Activated CD4-positive, alpha-beta T cell treated with anti-CD3 and anti-CD28 coated beads, Interleukin-2, amount 50 U/mL, for 24 hours (primary cell): ENCODE measurements around the gene ADAMTS15.

Experiments used
- DNase-seq, 2 donors: peaks; one replicate each; pipeline ENCODE4 v3.0.0-alpha.2; 2020; ENCODE audit warnings: low read depth in 1 of 2, low spot score in 1 of 2

Gene ADAMTS15

GRCh38 chr11:130478204-130478701, 29.8 kb downstream of the ADAMTS15 start:
- DNase-seq = no peak

GRCh38 chr11:130478881-130479280, 30.4 kb downstream of the ADAMTS15 start:
- DNase-seq = no peak

GRCh38 chr11:130480186-130480585, 31.7 kb downstream of the ADAMTS15 start:
- no peak for DNase-seq

- no peak for DNase-seq
Measured at GRCh38 chr11:130480711-130481140, 32.3 kb downstream of the ADAMTS15 start.

- no peak for DNase-seq
Measured at GRCh38 chr11:130483124-130483523, 34.7 kb downstream of the ADAMTS15 start.

- no peak for DNase-seq
Measured at GRCh38 chr11:130485983-130486382, 37.5 kb downstream of the ADAMTS15 start.

- DNase-seq = no peak
Measured at GRCh38 chr11:130486391-130486836, 38.0 kb downstream of the ADAMTS15 start.

- DNase-seq = no peak
Measured at GRCh38 chr11:130486987-130487923, 38.8 kb downstream of the ADAMTS15 start.

GRCh38 chr11:130487924-130488815, 39.7 kb downstream of the ADAMTS15 start:
- DNase-seq = no peak

- DNase-seq = no peak
Measured at GRCh38 chr11:130488848-130489584, 40.6 kb downstream of the ADAMTS15 start.

GRCh38 chr11:130489716-130490115, 41.3 kb downstream of the ADAMTS15 start:
- DNase-seq = no peak

- DNase-seq = no peak
Measured at GRCh38 chr11:130490682-130491449, 42.4 kb downstream of the ADAMTS15 start.

- DNase-seq = no peak
Measured at GRCh38 chr11:130498181-130498580, 49.7 kb downstream of the ADAMTS15 start.

GRCh38 chr11:130499828-130500227, 51.4 kb downstream of the ADAMTS15 start:
- DNase-seq = no peak

GRCh38 chr11:130504317-130504716, 55.9 kb downstream of the ADAMTS15 start:
- no peak for DNase-seq

- DNase-seq = no peak
Measured at GRCh38 chr11:130508913-130509312, 60.5 kb downstream of the ADAMTS15 start.

- no peak for DNase-seq
Measured at GRCh38 chr11:130509942-130510341, 61.5 kb downstream of the ADAMTS15 start.

GRCh38 chr11:130510407-130511006, 62.1 kb downstream of the ADAMTS15 start:
- no peak for DNase-seq

- no peak for DNase-seq
Measured at GRCh38 chr11:130511765-130512164, 63.3 kb downstream of the ADAMTS15 start.

GRCh38 chr11:130512662-130513061, 64.2 kb downstream of the ADAMTS15 start:
- DNase-seq = no peak
